Fibroblast of pulmonary artery (primary cell): ENCODE results near the gene SRGAP2.
"Not testable (repeated sequence)": the region's sequence is repeated elsewhere in the genome, so short reads cannot be mapped to it uniquely, and the experiment has no call there.

Experiments
- DNase-seq: peaks from one replicate; pipeline ENCODE4 v3.0.0-alpha.2; 2010; ENCODE audit warnings: low read depth
- H3K4me3 ChIP-seq: replicated peaks from 2 replicates; pipeline ENCODE4 v1.5.1; 2011; ENCODE audit warnings: low read depth, mild to moderate bottlenecking, control low read depth, low read length, moderate library complexity
- TF ChIP-seq, protein P1 (sequence below): IDR thresholded peaks from 2 replicates; pipeline ENCODE4 v1.5.1; 2011; ENCODE audit warnings: mild to moderate bottlenecking, control low read depth, low read length, inconsistent platforms; ENCODE audit errors: missing control alignments

Gene SRGAP2

DNA sequence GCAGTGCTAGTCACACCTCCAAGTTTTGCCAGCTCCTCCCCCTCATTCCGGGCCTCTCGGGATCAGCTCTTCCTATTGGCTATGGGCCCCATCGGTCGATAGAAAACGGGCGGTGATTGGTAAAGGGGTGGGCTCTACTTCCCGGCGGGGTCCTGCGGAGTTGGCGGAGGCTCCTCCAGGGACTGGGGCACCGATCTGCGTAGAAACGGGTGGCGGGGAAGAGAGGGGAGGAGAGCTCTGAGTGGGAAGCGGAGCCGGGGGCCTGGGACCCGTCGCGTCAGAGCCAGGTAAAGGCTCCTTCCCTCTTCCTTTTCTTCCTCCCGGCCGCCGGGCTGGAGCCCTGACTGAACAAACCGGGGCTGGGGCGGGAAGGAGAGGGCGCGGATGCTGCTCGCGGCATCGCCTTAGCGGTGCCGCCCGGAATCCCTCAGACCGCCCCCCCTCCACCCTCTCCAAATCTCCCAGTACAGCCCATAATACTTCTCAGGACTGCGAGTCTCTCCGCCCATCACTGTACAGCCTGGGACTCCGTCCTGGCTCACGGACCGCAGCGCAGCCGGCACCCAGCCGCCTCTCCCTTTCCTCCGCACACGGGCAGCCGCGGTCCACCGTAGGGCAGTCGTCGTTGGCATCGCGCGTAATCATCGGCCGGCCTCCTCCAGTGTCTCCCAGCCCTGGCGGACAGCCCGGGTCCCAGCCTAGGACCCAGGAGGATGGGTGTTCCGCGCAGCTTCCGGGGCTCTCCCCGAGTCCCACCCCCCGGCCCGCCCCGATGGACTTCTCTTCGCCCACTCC lies at the start of gene SRGAP2:
Gene SRGAP2, plus strand, starts transcription at position 178 of the 795 bp plus-strand sequence. CDS start 2,430 bp downstream, outside the sequence.
- H3K4me3 ChIP-seq: peak within 1 kb of the TSS; percentile 53
- DNase-seq: peak; percentile 65

DNA sequence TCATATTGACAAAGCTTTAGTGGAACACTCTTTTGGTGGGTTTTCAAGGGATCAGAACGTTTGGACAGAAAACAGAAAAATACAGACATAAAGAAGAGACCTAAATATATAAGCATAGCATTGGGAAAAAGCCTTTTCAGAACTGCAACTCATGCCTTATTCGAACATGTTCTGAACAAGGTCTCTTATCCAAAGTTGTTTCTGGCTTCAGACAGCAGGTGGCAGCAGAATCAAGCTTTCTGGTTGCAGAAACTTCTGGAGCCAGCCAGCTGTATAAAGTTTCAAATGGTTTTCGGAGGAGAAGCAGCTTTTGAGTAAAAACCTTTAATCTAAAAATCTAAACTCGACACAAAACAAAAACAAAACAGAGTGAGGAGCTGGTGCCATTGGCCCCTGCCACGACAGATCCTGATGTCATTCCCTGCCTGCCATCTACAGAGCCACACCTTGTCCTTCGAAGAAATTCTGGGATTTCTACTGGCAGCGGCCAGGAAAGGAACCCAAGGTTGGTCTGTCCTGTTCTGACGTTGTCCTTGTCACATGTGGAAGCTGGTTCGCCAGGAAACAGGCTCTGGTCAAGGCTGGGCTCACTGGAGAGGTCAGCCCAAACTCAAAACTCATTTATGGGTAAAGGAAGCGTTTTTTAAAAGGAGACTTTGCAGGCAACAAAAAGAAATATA lies 35.9 kb upstream of the SRGAP2 start:
- not testable (repeated sequence) for H3K4me3 ChIP-seq, DNase-seq

DNA sequence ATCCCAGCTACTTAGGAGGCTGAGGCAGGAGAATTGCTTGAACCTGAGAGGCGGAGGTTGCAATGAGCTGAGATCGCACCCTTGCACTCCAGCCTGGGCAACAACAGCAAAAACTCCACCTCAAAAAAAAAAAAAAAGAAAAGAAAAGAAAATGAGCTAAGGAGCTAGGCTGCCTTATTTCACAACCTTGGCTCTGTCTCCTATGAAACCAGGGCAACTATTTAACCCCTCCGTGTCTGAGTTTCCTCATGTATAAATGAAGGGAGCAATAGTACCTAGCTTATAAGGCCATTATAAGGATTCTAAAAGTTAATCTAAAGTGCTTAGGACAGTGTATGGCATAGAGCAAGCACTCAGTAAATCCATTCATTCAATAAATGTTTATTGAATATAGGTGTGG lies 33.5 kb upstream of the SRGAP2 start:
- peak; percentile 69 for DNase-seq
- not testable (repeated sequence) for H3K4me3 ChIP-seq

DNA sequence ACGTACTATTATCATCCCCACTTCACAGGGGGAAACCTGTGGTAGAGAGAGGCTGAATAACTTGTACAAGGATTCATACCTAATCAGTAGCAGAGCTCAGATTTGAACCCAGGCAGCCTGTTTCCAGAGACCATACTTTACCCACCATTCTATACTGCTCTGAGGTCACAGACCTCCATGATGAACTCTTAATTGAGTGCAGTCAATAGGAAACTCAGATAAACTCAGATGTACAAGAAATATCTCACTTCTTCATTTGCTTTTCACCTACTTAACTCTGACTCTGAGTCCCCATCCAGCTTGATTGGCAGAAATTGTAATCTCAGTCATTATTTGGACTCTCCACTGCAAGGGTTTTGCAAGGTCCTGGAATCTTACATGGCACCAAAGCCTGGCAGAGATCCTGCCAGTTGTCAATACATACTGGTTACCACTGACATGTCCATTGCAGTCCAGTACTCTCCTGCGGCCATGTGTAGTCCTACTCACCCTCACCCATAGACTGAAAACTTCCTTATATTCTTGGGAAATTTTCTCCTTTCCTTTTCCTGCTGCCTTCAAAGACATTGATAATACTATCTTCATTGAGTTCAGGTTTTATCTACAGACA lies 30.1 kb upstream of the SRGAP2 start:
- H3K4me3 ChIP-seq, DNase-seq: not testable (repeated sequence)

DNA sequence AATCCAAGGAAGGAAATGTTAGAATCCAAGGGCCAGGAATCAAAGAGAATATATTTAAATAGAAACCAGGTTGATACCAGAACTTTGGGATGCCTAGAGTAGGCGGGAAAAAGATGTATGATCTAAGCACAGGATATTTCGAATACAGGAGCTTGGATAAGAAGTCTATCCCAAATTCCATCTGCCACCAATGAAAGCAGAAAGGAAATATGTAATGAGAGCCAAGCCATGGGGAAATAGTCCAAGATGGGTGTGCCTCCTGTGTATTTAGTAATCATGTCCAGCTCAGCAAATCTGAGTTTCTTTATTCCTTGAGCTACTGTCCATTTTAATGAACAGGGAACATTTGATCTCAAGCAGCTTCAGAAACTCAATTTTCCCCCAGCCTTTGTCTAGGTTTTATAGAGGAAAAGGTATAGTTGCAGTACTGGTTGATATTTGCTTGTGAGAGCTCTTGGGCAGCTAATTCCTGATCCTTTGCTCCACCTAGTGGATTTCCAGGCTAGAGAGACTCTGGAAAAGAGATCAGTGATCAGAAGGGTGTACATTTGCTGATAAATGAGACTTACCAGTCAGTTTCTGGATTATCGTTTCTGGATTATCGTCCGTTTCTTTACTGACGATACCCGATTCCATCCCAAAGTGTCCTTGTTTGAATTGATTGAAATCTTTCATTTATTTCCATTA lies 29.0 kb upstream of the SRGAP2 start:
- DNase-seq: peak; percentile 35
- not testable (repeated sequence) for H3K4me3 ChIP-seq
- TF ChIP-seq, protein P1, sequence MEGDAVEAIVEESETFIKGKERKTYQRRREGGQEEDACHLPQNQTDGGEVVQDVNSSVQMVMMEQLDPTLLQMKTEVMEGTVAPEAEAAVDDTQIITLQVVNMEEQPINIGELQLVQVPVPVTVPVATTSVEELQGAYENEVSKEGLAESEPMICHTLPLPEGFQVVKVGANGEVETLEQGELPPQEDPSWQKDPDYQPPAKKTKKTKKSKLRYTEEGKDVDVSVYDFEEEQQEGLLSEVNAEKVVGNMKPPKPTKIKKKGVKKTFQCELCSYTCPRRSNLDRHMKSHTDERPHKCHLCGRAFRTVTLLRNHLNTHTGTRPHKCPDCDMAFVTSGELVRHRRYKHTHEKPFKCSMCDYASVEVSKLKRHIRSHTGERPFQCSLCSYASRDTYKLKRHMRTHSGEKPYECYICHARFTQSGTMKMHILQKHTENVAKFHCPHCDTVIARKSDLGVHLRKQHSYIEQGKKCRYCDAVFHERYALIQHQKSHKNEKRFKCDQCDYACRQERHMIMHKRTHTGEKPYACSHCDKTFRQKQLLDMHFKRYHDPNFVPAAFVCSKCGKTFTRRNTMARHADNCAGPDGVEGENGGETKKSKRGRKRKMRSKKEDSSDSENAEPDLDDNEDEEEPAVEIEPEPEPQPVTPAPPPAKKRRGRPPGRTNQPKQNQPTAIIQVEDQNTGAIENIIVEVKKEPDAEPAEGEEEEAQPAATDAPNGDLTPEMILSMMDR: peak; percentile 24

DNA sequence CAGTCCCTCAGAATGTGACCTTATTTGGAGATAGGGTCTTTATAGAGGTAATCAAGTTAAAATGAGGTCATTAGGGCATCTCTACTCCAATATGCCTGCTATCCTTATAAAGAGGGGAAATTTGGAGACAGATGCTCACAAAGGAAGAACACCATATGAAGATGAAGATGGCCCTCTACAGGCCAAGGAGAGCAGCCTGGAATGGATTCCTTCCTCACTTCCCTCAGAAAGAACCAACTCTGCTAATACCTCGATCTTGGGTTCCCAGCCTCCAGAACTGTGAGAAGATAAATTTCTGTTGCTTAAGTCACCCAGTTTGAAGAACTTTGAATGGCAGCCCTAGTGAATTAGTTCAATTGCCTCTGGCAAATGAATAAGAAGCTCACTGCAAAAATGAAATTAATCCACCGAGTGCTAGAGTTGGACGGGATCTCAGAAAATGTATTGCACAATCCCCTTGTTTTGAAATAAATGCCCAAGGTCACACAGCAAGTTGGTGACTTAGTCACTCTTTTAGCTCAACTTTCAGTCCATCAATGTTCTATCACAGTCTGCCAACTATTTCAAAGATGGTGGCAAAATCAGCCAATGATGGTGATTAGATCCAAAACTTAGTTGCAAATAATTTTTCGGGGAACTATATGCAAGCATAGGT lies 27.8 kb upstream of the SRGAP2 start:
- not testable (repeated sequence) for H3K4me3 ChIP-seq
- DNase-seq: peak; percentile 30
- TF ChIP-seq, protein P1: peak; percentile 13

DNA sequence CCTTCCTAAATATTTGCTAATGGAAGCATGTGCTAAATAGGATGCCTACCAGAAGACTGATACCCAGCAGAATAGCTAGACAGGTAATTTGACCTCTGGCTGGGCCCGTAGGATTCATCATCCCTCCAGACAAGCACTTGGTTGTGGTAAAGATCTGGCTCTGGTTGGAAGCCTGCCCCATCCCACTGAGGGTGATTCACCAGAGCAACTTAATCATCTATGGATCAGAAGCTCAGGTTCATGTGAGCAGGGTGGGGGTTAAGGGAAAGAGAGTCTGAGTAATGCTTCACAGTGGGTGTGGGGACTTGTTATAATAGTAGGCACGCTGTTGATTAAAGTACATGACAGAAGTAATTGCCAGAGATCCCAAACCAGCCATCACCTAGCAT lies 27.2 kb upstream of the SRGAP2 start:
- not testable (repeated sequence) for H3K4me3 ChIP-seq, DNase-seq

DNA sequence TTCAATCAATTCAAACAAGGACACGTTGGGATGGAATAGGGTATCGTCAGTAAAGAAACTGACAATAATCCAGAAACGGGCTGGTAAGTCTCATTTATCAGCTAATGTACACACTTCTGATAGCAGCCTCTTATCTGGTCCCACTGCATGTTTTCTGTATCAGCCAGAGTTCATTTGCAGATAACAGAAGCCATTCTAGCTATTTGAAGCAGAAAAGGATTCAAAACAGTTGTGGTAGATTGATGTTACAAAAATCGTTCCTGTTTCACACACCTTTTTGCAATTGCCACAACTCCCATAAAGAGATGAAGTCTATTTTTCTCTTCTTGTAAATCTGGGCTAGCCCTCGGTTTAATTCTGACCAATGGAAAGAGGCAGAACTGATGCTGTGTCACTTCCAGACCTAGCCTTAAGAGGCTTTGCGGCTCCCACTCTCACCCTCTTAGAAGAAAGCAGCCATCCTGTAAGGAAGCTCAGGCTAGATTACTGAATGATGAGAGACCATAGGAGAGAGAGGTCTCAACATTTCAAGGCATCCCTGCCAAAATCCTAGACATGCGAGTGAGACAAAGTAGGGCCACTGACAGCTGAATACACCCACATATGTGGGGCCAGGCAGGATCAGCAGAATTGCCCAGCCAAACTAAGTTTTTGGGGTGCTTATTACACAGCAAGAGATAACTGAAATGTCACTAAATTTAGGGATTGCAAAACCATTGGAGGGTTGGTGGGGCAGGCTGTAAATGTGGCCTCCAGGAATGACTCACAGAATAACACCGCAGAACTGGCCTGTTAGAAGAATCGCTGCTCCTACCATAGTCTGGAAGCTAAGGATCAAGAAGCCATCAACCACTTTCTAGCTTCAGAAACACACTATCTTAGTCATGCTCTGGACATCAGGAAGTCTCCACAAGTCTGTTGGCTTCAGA lies 25.0 kb upstream of the SRGAP2 start:
- not testable (repeated sequence) for H3K4me3 ChIP-seq
- DNase-seq: peak; percentile 47

DNA sequence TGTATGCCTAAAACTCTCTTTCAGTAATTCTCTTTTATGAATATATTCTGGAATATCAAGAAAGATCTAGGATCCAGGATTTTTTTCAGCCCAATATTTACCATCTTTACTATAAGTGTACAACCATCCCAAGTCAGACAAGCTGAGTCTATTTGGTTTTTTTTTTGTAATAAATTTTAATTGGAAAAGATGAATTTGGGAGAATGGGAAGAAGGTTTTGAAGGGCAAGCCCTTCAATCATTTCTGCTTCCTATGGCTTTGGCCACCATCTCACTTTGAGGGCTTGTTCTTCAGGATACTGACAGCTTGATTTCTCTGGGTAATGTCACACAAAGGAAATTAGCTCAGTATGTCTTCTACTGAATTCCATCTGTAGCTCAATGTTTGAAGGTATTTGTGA lies 23.7 kb upstream of the SRGAP2 start:
- DNase-seq, H3K4me3 ChIP-seq: not testable (repeated sequence)

DNA sequence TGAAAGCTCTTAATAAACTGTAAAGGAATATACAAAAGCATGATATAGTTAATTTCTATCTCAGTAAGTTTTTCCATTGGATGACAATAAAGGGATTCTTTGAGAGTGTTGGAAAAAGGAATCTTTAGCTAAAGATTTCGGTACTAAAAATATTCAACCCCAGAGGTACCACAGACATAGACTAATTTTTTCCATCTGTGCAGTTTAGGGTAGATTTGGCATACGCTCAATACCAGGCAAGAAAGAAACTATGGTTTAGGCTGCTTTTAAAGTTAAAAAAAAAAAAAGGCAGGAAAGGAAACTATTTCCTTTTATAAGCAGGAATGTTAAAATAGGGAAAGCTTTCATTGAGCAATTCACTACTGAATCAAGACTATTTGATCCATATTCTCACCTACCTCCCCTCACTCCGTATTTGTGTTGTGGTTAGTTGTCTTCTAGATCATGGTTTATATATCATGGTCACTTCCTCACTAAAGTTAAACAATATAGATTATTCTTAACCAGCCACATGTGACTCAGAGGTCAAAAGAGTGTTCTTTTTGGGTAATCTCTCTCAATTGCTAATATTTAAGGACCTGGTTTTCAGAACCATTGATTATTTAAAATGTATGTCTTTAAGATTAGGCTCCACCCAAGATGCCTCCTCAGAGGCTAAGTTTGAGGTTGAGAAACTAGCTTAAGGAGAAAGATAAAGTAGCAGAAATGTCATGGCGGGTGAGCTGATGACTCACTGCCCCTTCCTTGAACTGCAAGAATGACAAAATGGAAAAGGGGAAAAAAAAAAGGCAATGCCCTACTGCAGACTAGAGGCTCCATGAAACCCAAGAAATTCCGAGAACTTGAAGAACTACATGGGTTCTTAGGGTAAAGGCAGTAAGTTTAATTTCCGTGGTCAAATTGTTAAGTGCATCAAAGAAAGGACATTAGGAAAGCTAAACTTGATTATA lies 20.7 kb upstream of the SRGAP2 start:
- H3K4me3 ChIP-seq: not testable (repeated sequence)
- DNase-seq: peak; percentile 40

DNA sequence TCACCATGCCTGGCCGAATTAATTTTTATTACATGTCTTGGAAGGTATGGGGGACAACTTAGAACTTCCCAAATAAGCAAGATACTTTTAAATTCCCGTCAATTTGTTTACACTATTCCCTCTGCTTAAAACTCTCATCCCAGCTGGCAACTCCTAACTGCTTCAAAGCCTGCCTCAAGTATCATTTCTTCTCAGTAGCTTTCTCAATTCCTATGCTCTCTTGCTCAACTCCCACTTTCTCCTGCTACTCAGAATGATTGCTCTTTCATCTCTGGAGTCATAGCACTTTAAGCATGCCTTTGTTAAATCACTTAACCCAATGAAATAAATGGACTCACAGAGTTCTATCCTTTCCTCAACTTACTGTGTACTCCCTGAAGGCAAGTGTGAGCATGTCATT lies 19.6 kb upstream of the SRGAP2 start:
- DNase-seq, H3K4me3 ChIP-seq: not testable (repeated sequence)

DNA sequence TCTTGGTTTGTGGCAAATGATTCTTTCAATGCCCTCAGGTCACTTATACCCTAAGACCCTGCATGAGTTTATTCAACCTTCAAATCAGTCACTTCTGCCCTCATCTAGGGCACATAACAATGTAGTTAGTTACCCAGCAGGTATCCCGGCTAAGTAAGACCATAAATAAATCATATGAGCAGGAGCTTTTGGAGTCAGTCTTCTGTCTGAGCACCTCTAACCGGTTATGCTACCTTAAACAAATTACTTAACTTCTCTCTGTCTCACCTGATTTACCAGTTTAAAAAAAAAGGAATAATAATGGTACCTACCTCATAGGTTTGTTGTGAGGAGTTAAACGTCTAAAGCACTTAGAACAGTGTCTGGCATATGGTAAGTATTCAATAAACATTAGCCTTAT lies 17.6 kb upstream of the SRGAP2 start:
- H3K4me3 ChIP-seq, DNase-seq: not testable (repeated sequence)

DNA sequence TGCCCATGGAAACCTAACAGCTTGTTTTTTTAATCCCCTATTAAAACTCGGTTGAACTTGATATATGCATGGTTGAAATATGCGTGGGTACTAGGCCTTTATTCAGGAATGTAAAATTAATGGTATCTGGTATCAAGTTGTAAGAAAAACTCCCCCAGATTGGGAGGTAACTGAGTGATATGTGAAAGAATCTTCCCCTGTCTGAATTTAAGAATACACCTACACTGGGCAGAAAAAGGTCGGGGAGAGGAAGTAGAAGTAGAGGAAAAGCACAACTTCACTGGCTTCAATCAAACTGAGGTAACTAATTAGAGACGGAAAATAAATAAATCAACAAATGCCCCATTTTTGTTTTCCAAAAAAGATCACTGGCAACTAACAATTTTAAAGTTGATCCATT lies 16.5 kb upstream of the SRGAP2 start:
- DNase-seq, H3K4me3 ChIP-seq: not testable (repeated sequence)

DNA sequence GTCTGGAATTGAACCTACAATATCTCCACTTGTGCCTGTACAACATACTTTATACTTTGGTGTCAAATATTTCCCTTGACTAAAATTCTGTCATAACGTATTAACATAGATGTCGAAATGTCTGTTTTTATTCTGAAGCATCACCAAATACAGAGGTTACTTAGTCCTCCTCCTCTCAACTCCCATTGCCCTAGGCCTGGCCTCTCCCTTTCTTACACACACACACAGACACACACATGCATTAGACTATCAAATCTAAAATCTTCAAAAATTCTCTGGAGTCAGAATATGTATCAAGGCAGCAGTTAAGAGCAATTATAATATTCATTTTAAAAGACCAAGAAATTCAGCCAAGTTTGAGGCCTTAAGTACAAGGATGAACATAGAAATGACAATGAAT lies 8.2 kb upstream of the SRGAP2 start:
- not testable (repeated sequence) for H3K4me3 ChIP-seq, DNase-seq
